Endodermal cell (in vitro differentiated cells): Measurements from ENCODE around the gene SFMBT2. TPM values are rescaled to one million over a fixed set of nuclear protein-coding genes. Genes with fewer than 3 reads are reported as not detected.

Experiments
- DNase-seq: peaks from one replicate; pipeline ENCODE4 v3.0.0-alpha.2; 2017
- H3K27ac ChIP-seq: 2 replicates; pipeline ENCODE4 v1.5.1; 2013; ENCODE audit warnings: mild to moderate bottlenecking, low read depth, low read length, moderate library complexity
- H3K27me3 ChIP-seq: 2 replicates; pipeline ENCODE4 v1.6.1; 2013; ENCODE audit warnings: mild to moderate bottlenecking, low read length, moderate library complexity; ENCODE audit not compliant: insufficient read depth, control insufficient read depth, poor library complexity, severe bottlenecking
- H3K36me3 ChIP-seq: 2 replicates; pipeline ENCODE4 v1.7.0; 2013; ENCODE audit warnings: mild to moderate bottlenecking, low read length, moderate library complexity; ENCODE audit not compliant: control insufficient read depth, insufficient read depth
- H3K4me1 ChIP-seq: one replicate; pipeline ENCODE4 v1.7.0; 2013; ENCODE audit warnings: low read length; ENCODE audit not compliant: control insufficient read depth, insufficient read depth
- H3K4me3 ChIP-seq: 2 replicates; pipeline ENCODE4 v1.5.1; 2013; ENCODE audit warnings: mild to moderate bottlenecking, low read length, moderate library complexity
- H3K9ac ChIP-seq: 2 replicates; pipeline ENCODE4 v1.6.1; 2013; ENCODE audit warnings: mild to moderate bottlenecking, low read length, moderate library complexity; ENCODE audit not compliant: poor library complexity, severe bottlenecking; ENCODE audit errors: extremely low read depth
- H3K9me3 ChIP-seq: 2 replicates; pipeline ENCODE4 v1.6.1; 2013; ENCODE audit warnings: mild to moderate bottlenecking, low read length, moderate library complexity; ENCODE audit not compliant: control insufficient read depth
- H3K27ac Mint-ChIP-seq: 2 replicates; pipeline ENCODE4 v1.8.0; 2020; ENCODE audit warnings: mixed read lengths
- H3K27me3 Mint-ChIP-seq: 2 replicates; pipeline ENCODE4 v1.8.0; 2021; ENCODE audit warnings: mild to moderate bottlenecking, mixed read lengths; ENCODE audit not compliant: insufficient read depth
- H3K36me3 Mint-ChIP-seq: 2 replicates; pipeline ENCODE4 v1.8.0; 2020; ENCODE audit warnings: low read depth, mixed read lengths
- H3K4me1 Mint-ChIP-seq: 2 replicates; pipeline ENCODE4 v1.8.0; 2020; ENCODE audit warnings: mixed read lengths
- H3K4me3 Mint-ChIP-seq: 2 replicates; pipeline ENCODE4 v1.8.0; 2020; ENCODE audit warnings: mild to moderate bottlenecking, moderate library complexity, mixed read lengths
- H3K9me3 Mint-ChIP-seq: 2 replicates; pipeline ENCODE4 v1.8.0; 2020; ENCODE audit warnings: mild to moderate bottlenecking, mixed read lengths
- WGBS, 2 experiments: methylation state at CpG; one replicate each; pipeline versions ENCODE4 v1.1.5 to v1.1.7; 2013; ENCODE audit warnings: missing lambda C conversion rate in 2 of 2, mixed read lengths in 1 of 2; ENCODE audit not compliant: insufficient coverage in 1 of 2, insufficient read length in 1 of 2; 5-methylcytosine and 5-hydroxymethylcytosine counted together
- total RNA-seq, 2 donors: library from RNA; stranded (reverse); fragmentation: NEBNext Ultra II Directional in 1 of 2; extraction: Animal tissue kit (Norgen Biotek cat#: 25700) in 1 of 2; gene quantifications; 2 replicates in 1 of 2; 3 replicates in 1 of 2; pipeline ENCODE4 v1.2.1, GENCODE V29; 2021
- TF ChIP-seq, protein P1 (sequence below): fragments of 200-600 bp; sonication (generic); conservative IDR thresholded peaks from 2 replicates; pipeline ENCODE4 v1.5.0; 2021; ENCODE audit warnings: antibody characterized with exemption, mild to moderate bottlenecking

Gene SFMBT2
- total RNA-seq, 2 donors from 2014 or later: 3.9 to 5.3 TPM

GRCh38 chr10:7274293-7274692 is 136.5 kb downstream of the SFMBT2 start:
- Mint-ChIP-seq H3K27ac (no peak overlapping the region), H3K4me3 (no peak overlapping the region), H3K4me1 (no peaks in the 10 kb centered on the region), H3K27me3 (no peaks in the 10 kb centered on the region), H3K9me3 (no peaks in the 10 kb centered on the region), H3K36me3 (no peaks in the 10 kb centered on the region)
- WGBS, 2 experiments: 87 to 100% methylated on average over 1 to 2 of the region's 2 CpGs
- no peaks in the 10 kb centered on the region for H3K36me3 ChIP-seq
- no peaks in the 10 kb centered on the region for H3K4me1 ChIP-seq
- TF ChIP-seq, protein P1, sequence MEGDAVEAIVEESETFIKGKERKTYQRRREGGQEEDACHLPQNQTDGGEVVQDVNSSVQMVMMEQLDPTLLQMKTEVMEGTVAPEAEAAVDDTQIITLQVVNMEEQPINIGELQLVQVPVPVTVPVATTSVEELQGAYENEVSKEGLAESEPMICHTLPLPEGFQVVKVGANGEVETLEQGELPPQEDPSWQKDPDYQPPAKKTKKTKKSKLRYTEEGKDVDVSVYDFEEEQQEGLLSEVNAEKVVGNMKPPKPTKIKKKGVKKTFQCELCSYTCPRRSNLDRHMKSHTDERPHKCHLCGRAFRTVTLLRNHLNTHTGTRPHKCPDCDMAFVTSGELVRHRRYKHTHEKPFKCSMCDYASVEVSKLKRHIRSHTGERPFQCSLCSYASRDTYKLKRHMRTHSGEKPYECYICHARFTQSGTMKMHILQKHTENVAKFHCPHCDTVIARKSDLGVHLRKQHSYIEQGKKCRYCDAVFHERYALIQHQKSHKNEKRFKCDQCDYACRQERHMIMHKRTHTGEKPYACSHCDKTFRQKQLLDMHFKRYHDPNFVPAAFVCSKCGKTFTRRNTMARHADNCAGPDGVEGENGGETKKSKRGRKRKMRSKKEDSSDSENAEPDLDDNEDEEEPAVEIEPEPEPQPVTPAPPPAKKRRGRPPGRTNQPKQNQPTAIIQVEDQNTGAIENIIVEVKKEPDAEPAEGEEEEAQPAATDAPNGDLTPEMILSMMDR: no peak
- no peak overlapping the region for H3K27ac ChIP-seq
- H3K9ac ChIP-seq: no peak overlapping the region
- H3K27me3 ChIP-seq: no peaks in the 10 kb centered on the region
- H3K9me3 ChIP-seq: no peaks in the 10 kb centered on the region
- no peak overlapping the region for H3K4me3 ChIP-seq
- no peak for DNase-seq

- Histone ChIP-seq H3K9ac (no peak overlapping the region), H3K4me3 (no peak overlapping the region), H3K27ac (no peak overlapping the region), H3K36me3 (no peaks in the 10 kb centered on the region), H3K27me3 (no peaks in the 10 kb centered on the region), H3K4me1 (no peaks in the 10 kb centered on the region), H3K9me3 (no peaks in the 10 kb centered on the region)
- H3K4me3 Mint-ChIP-seq: no peak overlapping the region
- no peak for DNase-seq
- no peaks in the 10 kb centered on the region for H3K4me1 Mint-ChIP-seq
- 95 to 100% methylated on average over 3 to 4 of the region's 4 CpGs for WGBS, 2 experiments
- TF ChIP-seq, protein P1: no peak
- H3K36me3 Mint-ChIP-seq: no peaks in the 10 kb centered on the region
- H3K9me3 Mint-ChIP-seq: no peaks in the 10 kb centered on the region
- no peak overlapping the region for H3K27ac Mint-ChIP-seq
- no peaks in the 10 kb centered on the region for H3K27me3 Mint-ChIP-seq
Measured at GRCh38 chr10:7272008-7272407, 138.8 kb downstream of the SFMBT2 start.

DNA sequence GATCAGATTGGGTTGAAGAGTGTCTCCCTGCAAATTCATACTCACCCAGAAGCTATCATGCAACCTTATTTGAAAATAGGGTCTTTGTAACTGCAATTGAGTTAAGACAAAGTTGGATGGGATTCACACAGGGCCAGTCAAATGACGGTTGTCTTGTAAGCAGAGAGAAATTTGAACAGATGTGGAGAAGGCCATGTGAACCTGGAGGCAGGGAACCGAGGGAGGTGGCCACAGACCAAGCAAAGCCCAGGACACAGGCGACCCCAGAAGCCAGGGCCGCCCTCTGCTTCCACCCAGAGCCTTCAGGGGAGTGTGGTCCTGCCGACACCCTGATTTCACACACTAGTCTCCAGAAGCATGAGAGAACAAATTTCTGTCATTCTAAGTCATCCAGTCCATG is 140.8 kb downstream of the SFMBT2 start:
- H3K9ac ChIP-seq: no peak overlapping the region

More for the DNA sequence above, 140.8 kb downstream of the SFMBT2 start:
- H3K4me3 Mint-ChIP-seq: no peak overlapping the region
- no peaks in the 10 kb centered on the region for H3K36me3 Mint-ChIP-seq
- WGBS, 2 experiments: 0 to 73% methylated on average over 1 to 5 of the region's 5 CpGs
- Histone ChIP-seq H3K27me3 (no peaks in the 10 kb centered on the region), H3K4me3 (no peak overlapping the region), H3K36me3 (no peaks in the 10 kb centered on the region), H3K4me1 (no peaks in the 10 kb centered on the region), H3K27ac (no peak overlapping the region), H3K9me3 (no peaks in the 10 kb centered on the region)
- no peak overlapping the region for H3K27ac Mint-ChIP-seq
- DNase-seq: no peak
- no peaks in the 10 kb centered on the region for H3K9me3 Mint-ChIP-seq
- TF ChIP-seq, protein P1: no peak
- no peaks in the 10 kb centered on the region for H3K4me1 Mint-ChIP-seq
- no peaks in the 10 kb centered on the region for H3K27me3 Mint-ChIP-seq
